ENCODE measurements around the gene TCP11L1. TPM values are rescaled to one million over a fixed set of nuclear protein-coding genes. Genes with fewer than 3 reads are reported as not detected.

The TCP11L1 gene
- total and polyA plus RNA-seq, 4 donors, result 2.9 to 11.7 (median 6.9) TPM

DNA sequence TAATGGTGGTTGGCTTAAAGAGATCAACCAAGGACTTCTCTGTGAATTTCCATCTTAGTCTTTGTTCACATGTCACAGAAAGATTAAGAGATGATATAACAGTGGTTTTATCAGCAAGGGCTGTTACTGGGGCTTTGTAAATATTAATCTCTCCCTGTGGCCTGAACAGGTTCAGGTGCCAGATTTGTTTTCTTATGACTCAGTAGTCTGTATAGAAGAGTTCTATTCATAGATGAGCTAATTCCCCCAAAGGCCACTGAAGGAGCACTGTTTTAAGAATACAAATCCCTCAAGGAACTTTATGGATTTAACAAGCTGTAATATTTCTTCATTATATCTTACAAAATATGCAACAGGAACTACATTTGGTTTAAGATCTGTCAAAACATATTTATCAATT lies 50.4 kb downstream of the TCP11L1 start:
- Histone ChIP-seq H3K36me3 (ENCODE audit: control insufficient read depth in 4 of 4, insufficient read depth in 3 of 4, low read depth in 1 of 4, low read length in 3 of 4) (peaks cover 0 to 3% (median 1%) of the 10 kb centered on the region in 4 donors), H3K4me1 (ENCODE audit: control insufficient read depth in 4 of 4, insufficient read depth in 4 of 4, low read length in 3 of 4) (peaks cover 5 to 20% (median 12%) of the 10 kb centered on the region in 4 donors), H3K27me3 (ENCODE audit: control insufficient read depth in 4 of 4, insufficient read depth in 4 of 4, low read length in 3 of 4) (no peaks in the 10 kb centered on the region), H3K9ac (ENCODE audit: low read depth in 1 of 2, low read length in 2 of 2) (no peak overlapping the region), H3K27ac (ENCODE audit: low read depth in 1 of 2, low read length in 2 of 2) (no peak overlapping the region), H3K4me3 (ENCODE audit: low read depth in 1 of 3, low read length in 3 of 3) (no peak overlapping the region), H3K9me3 (ENCODE audit: control insufficient read depth in 4 of 4, low read length in 3 of 4) (no peaks in the 10 kb centered on the region)
- no peak for TF ChIP-seq ATF3 (IDR thresholded peaks at IDR 0.05)
- TF ChIP-seq, protein P1, sequence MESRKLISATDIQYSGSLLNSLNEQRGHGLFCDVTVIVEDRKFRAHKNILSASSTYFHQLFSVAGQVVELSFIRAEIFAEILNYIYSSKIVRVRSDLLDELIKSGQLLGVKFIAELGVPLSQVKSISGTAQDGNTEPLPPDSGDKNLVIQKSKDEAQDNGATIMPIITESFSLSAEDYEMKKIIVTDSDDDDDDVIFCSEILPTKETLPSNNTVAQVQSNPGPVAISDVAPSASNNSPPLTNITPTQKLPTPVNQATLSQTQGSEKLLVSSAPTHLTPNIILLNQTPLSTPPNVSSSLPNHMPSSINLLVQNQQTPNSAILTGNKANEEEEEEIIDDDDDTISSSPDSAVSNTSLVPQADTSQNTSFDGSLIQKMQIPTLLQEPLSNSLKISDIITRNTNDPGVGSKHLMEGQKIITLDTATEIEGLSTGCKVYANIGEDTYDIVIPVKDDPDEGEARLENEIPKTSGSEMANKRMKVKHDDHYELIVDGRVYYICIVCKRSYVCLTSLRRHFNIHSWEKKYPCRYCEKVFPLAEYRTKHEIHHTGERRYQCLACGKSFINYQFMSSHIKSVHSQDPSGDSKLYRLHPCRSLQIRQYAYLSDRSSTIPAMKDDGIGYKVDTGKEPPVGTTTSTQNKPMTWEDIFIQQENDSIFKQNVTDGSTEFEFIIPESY (IDR thresholded peaks at IDR 0.05), result no peak
- no peak for TF ChIP-seq CTCF (IDR thresholded peaks at IDR 0.05; ENCODE audit: low read depth, low read length, missing input control)
- no peak for TF ChIP-seq GABPA (IDR thresholded peaks at IDR 0.05 in 1 of 2, conservative IDR thresholded peaks at IDR 0.05 in 1 of 2)
- no peak for DNase-seq (ENCODE audit: low spot score)

DNA sequence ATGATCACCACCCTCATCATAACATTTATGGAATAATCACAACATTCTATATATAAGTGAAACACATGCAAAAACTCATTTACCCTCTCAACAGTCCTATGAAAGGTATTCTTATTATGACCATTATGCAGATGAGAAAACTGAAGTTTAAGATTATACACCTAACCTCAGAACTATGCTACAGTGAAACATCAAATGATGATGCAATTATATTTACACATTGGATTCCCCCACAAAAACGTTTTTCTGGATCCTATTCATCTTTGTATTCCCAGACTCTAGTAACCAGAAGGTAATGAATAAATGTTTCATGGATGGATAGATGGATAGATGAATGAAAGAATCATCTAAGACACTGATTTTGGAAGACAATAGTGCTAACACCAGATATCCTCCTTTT lies 54.8 kb downstream of the TCP11L1 start:
- TF ChIP-seq, protein P2, sequence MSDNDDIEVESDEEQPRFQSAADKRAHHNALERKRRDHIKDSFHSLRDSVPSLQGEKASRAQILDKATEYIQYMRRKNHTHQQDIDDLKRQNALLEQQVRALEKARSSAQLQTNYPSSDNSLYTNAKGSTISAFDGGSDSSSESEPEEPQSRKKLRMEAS (IDR thresholded peaks at IDR 0.05), result no peak
- H3K36me3 ChIP-seq (ENCODE audit: control insufficient read depth in 4 of 4, insufficient read depth in 3 of 4, low read depth in 1 of 4, low read length in 3 of 4), result peaks cover 5 to 23% (median 16%) of the 10 kb centered on the region in 4 donors
- peaks cover 0 to 2% (median 0%) of the 10 kb centered on the region in 4 donors for H3K4me1 ChIP-seq (ENCODE audit: control insufficient read depth in 4 of 4, insufficient read depth in 4 of 4, low read length in 3 of 4)
- no peak overlapping the region for H3K27ac ChIP-seq (ENCODE audit: low read depth in 1 of 2, low read length in 2 of 2)
- WGBS, result 22% methylated on average over 1 of the region's 1 CpG
- no peak overlapping the region for H3K9ac ChIP-seq (ENCODE audit: low read depth in 1 of 2, low read length in 2 of 2)
- H3K4me3 ChIP-seq (ENCODE audit: low read depth in 1 of 3, low read length in 3 of 3), result no peak overlapping the region
- no peak for DNase-seq (ENCODE audit: low spot score)
- no peaks in the 10 kb centered on the region for H3K9me3 ChIP-seq (ENCODE audit: control insufficient read depth in 4 of 4, low read length in 3 of 4)
- no peaks in the 10 kb centered on the region for H3K27me3 ChIP-seq (ENCODE audit: control insufficient read depth in 4 of 4, insufficient read depth in 4 of 4, low read length in 3 of 4)

DNA sequence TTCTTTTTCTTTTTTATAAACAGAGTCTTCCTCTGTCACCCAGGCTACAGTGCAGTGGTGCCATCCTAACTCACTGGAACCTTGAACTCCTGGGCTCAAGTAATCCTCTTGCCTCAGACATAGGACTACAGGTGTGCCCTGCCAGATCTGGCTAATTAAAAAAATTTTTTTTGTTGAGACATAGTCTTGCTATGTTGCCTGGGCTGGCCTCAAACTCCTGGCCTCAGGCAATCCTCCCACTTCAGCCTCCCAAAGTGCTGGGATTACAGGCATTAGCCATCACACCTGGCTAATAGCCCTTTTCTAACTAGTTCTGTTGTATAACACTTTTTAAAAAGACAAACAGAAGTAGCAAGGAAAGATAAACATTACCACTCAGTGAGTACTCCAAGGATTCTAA lies 64.5 kb downstream of the TCP11L1 start:
- Histone ChIP-seq H3K36me3 (ENCODE audit: control insufficient read depth in 4 of 4, insufficient read depth in 3 of 4, low read depth in 1 of 4, low read length in 3 of 4) (peaks cover 3 to 22% (median 16%) of the 10 kb centered on the region in 4 donors), H3K9me3 (ENCODE audit: control insufficient read depth in 4 of 4, low read length in 3 of 4) (no peaks in the 10 kb centered on the region), H3K27me3 (ENCODE audit: control insufficient read depth in 4 of 4, insufficient read depth in 4 of 4, low read length in 3 of 4) (no peaks in the 10 kb centered on the region), H3K4me1 (ENCODE audit: control insufficient read depth in 4 of 4, insufficient read depth in 4 of 4, low read length in 3 of 4) (no peaks in the 10 kb centered on the region), H3K27ac (ENCODE audit: low read depth in 1 of 2, low read length in 2 of 2) (no peak overlapping the region), H3K9ac (ENCODE audit: low read depth in 1 of 2, low read length in 2 of 2) (no peak overlapping the region), H3K4me3 (ENCODE audit: low read depth in 1 of 3, low read length in 3 of 3) (no peak overlapping the region)
- DNase-seq (ENCODE audit: low spot score), result no peak
- TF ChIP-seq REST (IDR thresholded peaks at IDR 0.05), result no peak

All from liver (tissue), 9 donors.